ENCODE measurements around the gene MAP3K12. TPM values are rescaled to one million over a fixed set of nuclear protein-coding genes. Genes with fewer than 3 reads are reported as not detected.

MAP3K12 gene
- total and polyA plus RNA-seq, 2 of the 13 experiments (the other 11 are each of a cell fraction or from before 2014, with no cell fraction given): 0.20 to 1.1 TPM

GRCh38 chr12:53441040-53441833, 58.0 kb downstream of the MAP3K12 start, which contains the start of gene PRR13 (continued):
- TF ChIP-seq ZNF788 (CRISPR knock-in tag; IDR thresholded peaks at IDR 0.05; ENCODE audit: borderline replicate concordance): no peak
- 0 out of 2 replicates have a peak, but pooled peaks have one; percentile 22 for TF ChIP-seq BRCA1 (CRISPR knock-in tag; IDR thresholded peaks at IDR 0.05)
- no peak for TF ChIP-seq RFXANK (CRISPR knock-in tag; IDR thresholded peaks at IDR 0.05)
- TF ChIP-seq ZFP82 (CRISPR knock-in tag; IDR thresholded peaks at IDR 0.05; ENCODE audit: borderline replicate concordance): no peak
- TF ChIP-seq AHR (CRISPR knock-in tag; IDR thresholded peaks at IDR 0.05): no peak
- no peak for TF ChIP-seq HIVEP1 (CRISPR knock-in tag; IDR thresholded peaks at IDR 0.05)
- TF ChIP-seq ZNF737 (CRISPR knock-in tag; IDR thresholded peaks at IDR 0.05; ENCODE audit: borderline replicate concordance): no peak
- no peak for TF ChIP-seq KLF6 (CRISPR knock-in tag; IDR thresholded peaks at IDR 0.05)
- TF ChIP-seq ZNF562 (CRISPR knock-in tag; IDR thresholded peaks at IDR 0.05; ENCODE audit: borderline replicate concordance): no peak
- no peak for TF ChIP-seq HNRNPUL1 (IDR thresholded peaks at IDR 0.05; ENCODE audit: low read depth, low read length)
- no peak for TF ChIP-seq CC2D1A (CRISPR knock-in tag; IDR thresholded peaks at IDR 0.05)
- TF ChIP-seq AFF4 (CRISPR knock-in tag; IDR thresholded peaks at IDR 0.05): no peak
- TF ChIP-seq NFIC (IDR thresholded peaks at IDR 0.05; ENCODE audit: low read length): no peak
- no peak for TF ChIP-seq STAG1 (CRISPR knock-in tag; IDR thresholded peaks at IDR 0.05)
- TF ChIP-seq DR1 (CRISPR knock-in tag; IDR thresholded peaks at IDR 0.05): peak; percentile 97
- no peak for TF ChIP-seq ZNF619 (CRISPR knock-in tag; IDR thresholded peaks at IDR 0.05)
- TF ChIP-seq SMARCC2 (IDR thresholded peaks at IDR 0.05): no peak
- TF ChIP-seq ZNF883 (CRISPR knock-in tag; IDR thresholded peaks at IDR 0.05; ENCODE audit: not compliant biosample characterization): no peak
- no peak for TF ChIP-seq REXO4 (CRISPR knock-in tag; IDR thresholded peaks at IDR 0.05; ENCODE audit: borderline replicate concordance)

Data from HepG2 (cell line).